GM19468 (cell line): ENCODE results near the gene MYBPC3.

Experiments used
- ATAC-seq: cut with Tn5 transposase; IDR thresholded peaks from one replicate; pipeline ENCODE4 v1.9.1; 2021; ENCODE audit warnings: mild to moderate bottlenecking, moderate library complexity, moderate number of reproducible peaks; ENCODE audit not compliant: unreplicated experiment; ENCODE audit errors: extremely low read depth

Gene MYBPC3

DNA sequence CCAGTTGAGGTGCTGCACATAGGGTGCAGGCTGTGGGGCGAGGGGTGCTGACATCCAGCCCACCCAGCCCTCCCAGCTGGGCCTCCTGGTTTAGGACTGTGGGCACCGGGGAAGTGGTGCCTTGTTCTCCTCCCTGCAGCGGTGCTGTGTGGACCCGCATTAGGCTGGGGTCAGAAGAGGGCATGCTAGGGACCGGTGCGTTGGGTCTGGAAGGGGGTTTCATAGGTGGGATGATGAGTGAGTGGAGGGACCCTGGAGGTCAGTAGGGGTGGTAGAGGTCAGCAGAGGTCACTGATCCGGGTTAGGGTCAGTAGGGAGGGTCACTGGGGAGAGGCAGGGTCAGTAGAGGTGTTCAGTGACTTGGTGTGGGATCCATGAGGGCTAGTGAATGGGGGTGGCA lies 6.7 kb upstream of the MYBPC3 start:
- no peak for ATAC-seq

DNA sequence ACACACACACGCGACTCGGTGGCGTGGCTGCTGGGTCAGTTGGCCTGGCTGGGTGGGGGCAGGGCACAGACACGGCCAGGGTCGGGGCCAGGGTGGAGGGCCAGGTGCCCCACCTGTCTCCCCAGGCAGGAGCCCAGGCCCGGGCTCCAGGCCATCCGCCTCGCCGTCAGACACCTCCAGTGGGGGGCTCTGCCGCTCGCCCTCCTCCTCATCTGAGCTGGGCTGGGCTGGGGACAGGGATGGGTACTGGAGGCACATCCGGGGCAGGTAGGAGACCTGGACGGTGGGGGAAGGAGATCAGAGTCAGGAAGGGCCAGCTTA lies 6.2 kb upstream of the MYBPC3 start:
- ATAC-seq: no peak

- ATAC-seq: no peak
Measured at GRCh38 chr11:47357985-47358730, 5.7 kb upstream of the MYBPC3 start.

GRCh38 chr11:47356998-47357329 lies 4.5 kb upstream of the MYBPC3 start:
- ATAC-seq: no peak

- ATAC-seq: no peak
Measured at GRCh38 chr11:47356129-47356997, 3.9 kb upstream of the MYBPC3 start.

GRCh38 chr11:47355283-47356128 lies 3.0 kb upstream of the MYBPC3 start:
- no peak for ATAC-seq

DNA sequence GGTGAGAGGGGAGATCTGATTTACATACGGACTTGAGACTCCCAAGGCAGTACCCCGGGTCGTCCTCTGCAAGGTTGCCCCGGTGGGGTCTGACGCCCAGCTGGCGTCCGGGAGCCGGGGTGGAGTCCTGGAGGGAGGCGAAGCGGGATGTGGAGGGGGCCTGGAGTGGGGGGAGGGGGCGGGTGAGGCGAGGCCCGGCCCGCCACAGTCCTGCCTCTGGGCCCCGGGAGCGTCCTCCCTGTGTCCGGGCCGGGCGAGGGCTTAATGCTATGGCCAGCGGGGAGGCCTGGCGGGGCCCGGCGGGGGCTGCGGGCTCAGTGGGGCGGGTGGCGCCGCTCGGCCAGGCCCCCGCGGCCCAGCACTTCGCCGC lies 2.4 kb upstream of the MYBPC3 start:
- no peak for ATAC-seq

GRCh38 chr11:47353978-47354774 lies 1.7 kb upstream of the MYBPC3 start:
- ATAC-seq: no peak

DNA sequence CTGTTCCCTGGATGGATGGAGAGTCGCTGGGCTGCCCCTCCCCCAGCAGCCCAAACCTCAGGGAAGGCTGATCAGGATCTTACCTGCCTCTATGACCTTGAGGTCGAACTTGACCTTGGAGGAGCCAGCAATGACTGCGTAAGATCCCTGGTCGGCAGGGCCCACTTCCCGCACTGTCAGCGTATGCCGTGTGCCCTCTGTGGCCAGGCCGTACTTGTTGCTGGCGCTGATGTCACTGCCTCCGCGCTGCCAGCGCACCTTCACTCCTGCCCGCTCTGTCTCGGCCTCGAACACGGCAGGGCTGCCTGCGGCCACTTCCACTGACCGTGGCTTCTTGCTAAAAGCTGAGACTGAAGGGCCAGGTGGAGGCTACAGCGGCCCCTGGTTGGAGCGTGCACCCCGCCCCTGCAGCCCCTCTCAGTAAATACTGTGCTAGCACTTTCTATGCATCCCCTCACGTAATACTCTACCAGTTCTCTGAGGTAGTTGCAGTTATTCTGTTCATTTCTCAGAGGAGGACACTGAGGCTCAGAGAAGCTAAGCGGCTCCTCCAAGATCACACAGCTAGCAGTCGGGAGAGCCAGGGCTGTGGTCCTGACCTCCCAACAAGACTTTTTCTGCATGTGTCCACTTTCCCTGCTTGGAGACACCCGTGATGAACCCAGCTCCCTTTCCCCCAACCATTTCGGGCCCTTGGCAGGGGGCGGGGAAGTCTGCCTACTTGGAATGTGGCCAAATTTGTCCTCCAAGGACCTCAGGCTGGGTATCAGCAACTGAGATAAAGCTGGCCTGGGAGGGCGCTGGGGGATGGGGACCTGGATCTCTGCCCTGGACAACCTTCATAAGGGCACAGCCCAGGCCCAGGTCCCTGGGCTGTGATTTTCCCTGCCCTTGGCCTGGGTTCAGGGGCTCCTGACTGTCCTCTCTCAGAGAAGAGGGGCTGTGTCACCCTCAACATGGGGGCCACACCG lies 1.1 kb downstream of the MYBPC3 start:
- ATAC-seq: no peak

DNA sequence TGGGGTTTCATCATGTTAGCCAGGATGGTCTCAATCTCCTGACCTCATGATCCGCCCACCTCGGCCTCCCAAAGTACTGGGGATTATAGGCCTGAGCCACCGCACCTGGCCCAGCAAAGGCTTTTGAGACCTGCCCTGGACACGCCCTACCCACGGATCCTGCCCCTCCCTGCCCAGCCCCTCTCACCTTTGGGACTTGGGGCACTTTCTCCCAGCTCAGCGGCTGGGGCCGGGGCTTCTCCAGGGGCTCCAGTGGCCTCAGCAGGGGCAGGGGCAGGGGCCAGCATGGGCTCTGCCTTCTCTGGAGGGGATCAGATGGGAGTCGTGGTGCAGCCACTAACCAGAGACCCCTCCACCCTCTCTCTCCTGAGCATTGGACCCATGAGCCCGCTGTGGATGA lies 2.2 kb downstream of the MYBPC3 start:
- no peak for ATAC-seq

DNA sequence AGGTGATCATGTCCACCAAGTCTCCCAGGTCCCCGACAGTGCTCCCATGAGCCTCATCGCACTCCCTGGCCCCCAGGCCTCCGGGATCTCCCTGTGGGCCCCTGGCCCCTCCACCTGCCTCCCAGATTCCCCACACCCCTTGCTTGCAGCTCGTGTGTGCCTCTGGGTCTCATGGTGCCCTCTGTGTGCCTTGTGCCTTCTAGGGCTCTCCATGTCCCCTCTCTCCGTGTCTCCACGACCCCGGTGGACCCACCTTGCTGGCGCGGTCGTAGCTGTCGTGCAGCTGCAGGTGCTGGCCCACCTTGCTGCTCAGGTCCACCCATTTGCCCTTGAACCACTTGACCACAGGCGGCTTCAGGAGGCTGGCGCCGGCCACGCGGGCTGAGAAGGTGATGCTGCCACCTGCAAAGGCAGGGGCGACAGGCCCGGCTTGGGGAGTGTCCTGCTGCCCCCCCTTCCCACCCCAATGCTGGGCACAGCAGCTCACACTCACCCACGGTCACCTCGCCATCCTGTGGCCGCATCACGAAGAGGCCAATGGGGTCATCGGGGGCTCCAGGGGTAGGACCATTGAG lies 2.9 kb downstream of the MYBPC3 start:
- ATAC-seq: no peak

DNA sequence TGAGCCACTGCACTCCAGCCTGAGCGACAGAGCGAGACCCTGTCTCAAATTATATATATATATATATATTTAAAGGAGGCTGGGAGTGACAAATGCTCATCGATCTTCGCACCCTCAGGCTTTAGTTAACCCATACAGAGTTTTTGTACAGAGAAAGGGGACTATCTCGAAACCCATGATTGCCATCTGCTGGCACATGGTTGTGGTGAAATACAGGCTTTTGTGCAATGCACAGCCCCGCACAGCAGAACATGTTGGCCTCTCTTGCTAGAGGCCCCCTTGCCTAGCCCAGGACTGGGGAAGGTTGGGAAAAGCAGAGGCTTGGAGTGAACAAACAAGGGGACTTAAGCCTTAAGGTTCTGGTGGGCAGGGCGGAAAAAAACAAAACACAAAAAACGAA lies 3.6 kb downstream of the MYBPC3 start:
- ATAC-seq: no peak

DNA sequence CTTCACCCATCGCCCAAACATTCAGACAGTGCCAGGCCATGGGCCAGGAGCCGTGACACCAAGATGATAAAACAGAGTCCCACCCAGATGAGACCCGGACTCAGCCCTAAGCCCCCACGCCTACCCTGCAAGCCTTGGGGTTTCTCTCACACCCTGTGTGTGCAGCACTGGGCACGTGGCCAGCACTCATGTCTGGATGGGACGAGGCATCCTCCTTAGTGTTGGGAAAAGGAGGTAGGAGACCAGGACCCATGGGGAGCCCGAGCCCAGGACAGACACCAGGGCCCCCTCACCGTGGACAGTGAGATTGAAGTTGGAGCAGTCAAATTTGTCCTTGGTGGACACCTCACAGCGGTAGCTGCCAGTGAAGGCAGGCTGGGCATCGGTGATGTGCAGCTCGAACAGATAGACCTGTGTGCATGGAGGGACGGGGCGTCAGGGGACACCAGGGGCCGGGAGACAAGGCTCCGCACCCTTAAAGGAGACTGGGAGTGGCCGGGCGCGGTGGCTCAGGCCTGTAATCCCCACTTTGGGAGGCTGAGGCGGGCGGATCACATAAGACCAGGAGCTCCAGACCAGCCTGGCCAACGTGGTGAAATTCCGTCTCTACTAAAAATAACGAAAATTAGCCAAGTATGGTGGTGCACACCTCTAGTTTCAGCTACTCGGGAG lies 4.2 kb downstream of the MYBPC3 start:
- ATAC-seq: no peak

- ATAC-seq: no peak
Measured at GRCh38 chr11:47347137-47347536, 5.4 kb downstream of the MYBPC3 start.

GRCh38 chr11:47345890-47346563 lies 6.5 kb downstream of the MYBPC3 start:
- ATAC-seq: no peak

DNA sequence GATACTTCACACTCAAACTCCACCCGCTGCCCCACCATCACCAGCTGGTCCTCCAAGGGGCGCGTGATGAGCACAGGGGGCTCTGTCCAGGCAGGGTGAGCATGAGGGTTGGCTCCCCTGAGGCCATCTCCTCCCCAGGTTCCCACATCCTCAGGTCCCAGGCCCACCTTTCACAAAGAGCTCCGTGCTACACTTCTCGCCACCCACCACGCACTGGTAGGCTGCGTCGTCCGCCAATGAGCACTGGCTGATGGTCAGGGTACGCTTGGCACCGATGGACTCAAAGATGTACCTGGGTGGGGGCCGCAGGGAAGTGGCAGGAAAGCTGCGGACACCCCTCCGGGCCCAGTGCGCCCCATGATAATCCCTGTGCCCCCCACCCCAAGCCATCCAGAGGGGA lies 9.6 kb downstream of the MYBPC3 start:
- ATAC-seq: no peak

GRCh38 chr11:47342036-47342803 lies 10.3 kb downstream of the MYBPC3 start:
- ATAC-seq: no peak
